Forelimb muscle (tissue), 1 donor: ENCODE data around the gene LRRN2. TPM values are rescaled to one million over a fixed set of nuclear protein-coding genes. Genes with fewer than 3 reads are reported as not detected.

Source experiments
- DNase-seq: peaks from one replicate; pipeline ENCODE4 v3.0.0-alpha.2; 2013; ENCODE audit warnings: low read depth
- polyA plus RNA-seq: library from polyadenylated mRNA; unstranded; fragments of 120-200 nt; gene quantifications from one replicate; pipeline ENCODE4 v1.2.1, GENCODE V29; 2013; ENCODE audit not compliant: insufficient read length

LRRN2 gene
- polyA plus RNA-seq, 1 donor, result 6.8 TPM

DNA sequence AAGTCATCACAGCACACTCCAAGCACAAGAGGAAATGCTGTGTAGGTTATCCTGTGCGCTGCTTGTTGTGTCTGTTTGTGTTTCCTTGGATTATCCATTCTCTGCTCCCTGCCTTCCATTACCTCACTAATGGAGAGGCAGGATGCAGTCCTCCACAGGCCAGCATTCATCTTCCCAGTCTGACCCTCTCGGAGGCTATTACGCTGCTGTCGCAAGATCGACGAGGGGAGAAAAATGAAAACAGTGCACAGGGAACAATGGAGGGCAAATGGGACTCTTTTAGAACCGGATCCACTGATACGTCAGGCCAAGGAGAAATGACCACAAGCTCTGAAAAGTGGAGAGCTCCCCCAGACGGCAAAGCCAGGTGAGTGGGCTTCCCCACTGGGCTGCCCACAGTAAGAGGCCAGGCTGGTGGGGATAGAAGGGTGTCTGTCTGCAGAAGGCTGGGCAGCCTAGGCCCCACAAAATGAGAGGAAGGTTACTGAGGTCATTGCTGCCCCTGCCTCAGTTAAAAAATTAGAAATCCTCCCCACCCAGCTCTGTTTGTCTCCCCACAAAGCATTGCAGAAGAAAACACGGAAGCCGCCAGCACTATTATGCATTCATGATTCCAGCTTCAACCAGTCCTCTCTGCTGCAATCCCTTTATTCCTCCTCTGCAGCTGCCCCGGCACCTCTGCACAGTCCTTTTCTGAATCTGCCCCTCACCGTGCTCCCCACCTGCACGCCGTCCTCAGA lies 21.7 kb downstream of the LRRN2 start:
- no peak for DNase-seq

DNA sequence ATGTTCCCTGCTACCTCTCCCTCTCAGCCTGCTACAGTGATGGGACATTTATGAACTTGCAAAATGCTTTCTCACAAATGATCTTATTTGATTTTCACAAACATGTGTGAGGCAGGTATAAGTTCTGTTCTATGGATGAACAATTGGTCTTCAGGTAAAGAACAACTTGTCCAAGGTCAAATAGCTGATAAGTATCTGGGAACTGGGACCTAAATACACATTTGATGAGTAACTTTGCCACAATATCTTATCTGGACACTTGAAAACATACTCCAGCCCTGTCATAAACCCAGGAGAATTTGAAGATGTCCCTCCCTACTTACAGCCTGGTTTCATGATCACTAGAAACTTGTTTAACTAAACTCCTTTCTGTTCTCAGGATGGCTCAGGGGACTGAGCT lies 23.0 kb downstream of the LRRN2 start:
- DNase-seq, result no peak

DNA sequence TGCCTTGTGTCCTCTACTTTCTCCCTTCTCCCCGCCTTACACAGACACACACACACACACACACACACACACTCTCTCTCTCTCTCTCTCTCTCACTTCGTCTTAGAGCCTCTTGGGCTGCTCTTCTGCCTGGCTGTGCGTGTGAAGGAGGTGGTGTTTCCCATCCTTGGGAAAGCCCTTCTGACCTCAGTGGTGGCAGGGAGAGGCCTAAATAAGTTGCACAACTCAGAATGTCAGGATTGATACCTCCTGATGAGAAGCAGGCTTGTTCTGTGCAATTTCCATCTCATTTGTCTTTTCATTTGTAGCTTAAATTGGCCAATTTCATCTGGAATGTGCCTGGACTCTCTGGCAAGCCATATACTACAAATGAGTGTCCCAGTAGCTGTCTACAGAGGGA lies 25.0 kb downstream of the LRRN2 start:
- DNase-seq, result no peak

DNA sequence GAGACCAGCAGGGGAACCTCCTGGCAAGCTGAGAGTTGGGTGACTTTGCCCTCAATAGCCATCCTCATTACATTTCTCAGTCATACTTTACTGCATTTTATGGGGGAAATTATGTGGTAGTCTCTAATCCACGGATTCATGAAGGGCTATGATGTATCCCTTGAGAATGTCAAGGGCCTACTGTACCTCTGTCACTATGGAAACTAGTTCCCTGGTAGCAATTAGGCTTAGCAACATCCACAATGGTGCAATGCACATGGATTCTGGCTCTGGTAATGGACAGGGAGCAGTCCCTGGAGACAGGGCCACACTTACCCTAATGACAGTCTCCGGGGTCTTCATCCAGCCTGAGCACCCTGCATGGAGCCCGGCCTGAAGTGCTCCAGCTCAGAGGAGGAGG lies 26.5 kb downstream of the LRRN2 start:
- DNase-seq, result no peak

DNA sequence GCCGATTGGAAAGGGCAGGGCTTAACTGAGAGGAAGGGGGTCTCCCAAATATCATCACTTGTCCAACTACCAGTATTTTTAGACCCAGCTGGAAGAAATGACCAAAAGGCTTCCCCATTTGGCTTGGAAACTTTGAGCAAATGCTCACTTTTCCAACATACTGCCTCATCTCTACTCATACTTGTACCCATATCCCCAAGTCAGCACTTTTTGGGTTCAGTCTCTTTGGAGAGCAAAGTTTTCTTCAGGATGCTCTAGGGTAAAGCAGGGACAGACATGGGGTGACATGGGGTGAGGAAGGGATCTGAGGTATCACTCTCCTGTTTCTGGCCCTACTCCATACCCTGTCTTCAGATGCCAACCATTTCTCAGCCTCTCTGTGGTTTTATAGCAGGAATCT lies 27.2 kb downstream of the LRRN2 start:
- DNase-seq, result no peak

DNA sequence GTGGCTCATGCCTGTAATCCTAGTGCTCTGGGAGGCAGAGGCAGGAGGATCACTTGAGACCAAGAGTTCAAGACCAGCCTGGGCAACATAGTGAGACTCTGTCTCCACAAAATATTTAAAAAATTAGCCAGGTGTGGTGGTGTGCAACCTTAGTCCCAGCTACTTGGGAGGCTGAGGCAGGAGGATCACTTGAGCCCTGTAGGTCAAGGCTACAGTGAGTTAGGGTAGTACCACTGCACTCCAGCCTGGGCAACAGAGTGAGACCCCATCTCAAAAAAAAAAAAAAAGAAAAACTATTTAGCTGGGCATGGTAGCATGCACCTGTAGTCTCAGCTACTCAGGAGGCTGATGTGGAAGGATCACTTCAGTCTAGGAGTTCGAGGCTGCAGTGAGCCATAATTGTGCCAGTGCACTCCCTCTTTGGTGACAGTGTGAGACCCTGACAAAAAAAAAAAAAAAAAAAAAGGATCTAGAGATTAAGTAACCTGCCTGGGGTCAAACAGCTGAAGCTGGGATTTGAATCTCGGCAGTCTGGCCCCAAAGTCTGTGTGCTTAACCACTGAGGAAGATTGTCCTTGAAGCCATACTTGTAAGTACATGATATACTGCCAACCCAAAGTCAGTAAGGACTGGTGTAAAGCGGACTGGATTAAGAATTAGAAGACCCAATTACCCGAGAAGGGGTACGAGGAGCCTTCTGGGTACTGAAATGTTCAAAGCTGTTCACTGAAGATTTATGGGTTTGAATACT lies 31.8 kb downstream of the LRRN2 start:
- DNase-seq, result no peak

DNA sequence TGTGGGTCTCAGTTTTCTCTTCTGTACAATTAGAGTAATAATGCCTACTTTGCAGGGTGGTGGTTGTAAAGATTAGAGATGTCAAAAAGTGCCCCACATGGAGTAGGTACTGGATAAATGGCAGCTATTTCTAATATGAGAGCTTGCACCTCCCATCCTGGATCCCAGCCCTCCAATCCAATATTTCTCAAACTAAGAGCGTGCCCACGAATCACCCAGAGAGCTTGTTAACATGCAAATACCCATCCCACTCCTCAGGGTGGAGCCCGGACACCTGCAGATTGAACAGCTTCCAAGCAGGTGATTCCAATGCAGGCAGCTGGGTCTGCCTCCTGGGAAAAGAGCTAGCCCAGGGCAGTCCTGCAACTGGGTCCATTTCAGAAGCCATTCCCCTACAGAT lies 33.0 kb downstream of the LRRN2 start:
- no peak for DNase-seq

DNA sequence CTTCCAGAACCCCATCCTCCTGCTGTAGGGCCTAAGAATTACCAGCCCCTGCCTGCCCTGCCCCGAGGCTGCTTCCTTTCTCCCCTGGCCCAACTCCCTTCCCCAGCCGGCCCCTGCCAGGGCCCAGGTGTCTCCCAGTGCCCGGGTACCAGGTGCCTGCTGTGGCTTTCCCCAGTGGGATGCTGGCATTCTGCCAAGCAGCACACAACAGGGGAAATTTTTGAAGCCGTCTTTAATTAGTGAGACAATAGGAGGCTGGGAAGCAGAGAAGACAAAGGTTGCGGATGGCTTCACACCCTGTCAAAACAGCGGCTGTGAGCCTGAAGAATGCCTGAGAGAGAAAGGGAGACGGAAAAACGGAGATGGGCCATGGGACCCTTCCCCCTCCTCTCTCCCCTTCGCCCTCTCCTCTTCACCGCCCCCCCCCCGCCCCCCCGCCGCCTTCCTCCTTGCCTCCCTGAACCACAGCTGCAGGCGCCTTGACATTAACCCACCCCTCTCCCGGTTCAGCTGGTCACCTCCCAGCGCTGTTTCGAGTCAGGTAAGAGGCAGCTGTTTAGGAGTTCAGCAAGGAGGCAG lies 33.6 kb downstream of the LRRN2 start:
- DNase-seq, result no peak

DNA sequence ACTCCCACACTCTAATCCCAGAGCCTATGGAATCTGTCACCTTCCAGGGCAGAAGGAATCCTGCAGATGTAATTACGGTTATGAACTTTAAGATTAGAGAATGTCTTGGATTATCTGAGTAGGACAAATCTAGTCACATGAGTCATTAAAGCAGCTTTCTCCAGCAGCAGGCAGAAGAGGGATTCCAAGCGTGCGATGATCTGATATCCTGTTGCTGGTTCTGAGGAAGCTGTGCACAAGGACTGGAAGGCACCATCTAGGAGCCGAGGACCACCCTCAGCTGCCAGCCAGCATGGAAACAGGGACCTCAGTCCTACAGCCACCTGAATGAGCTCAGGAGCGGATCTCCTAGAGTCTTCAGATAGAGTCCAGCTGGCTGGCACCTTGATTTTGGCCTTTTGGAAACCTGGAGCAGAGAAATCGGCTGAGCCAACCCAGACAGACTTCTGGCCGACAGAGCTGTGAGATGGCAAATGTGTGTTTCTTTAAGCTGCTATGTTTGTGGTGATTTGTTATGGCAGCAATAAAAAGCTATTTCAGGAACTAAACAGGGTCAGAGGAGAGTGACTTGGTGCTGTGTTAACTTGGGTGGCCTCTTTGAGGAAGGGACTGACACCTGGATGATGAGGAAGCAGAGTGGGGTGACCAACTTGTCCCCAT lies 34.5 kb downstream of the LRRN2 start:
- no peak for DNase-seq

DNA sequence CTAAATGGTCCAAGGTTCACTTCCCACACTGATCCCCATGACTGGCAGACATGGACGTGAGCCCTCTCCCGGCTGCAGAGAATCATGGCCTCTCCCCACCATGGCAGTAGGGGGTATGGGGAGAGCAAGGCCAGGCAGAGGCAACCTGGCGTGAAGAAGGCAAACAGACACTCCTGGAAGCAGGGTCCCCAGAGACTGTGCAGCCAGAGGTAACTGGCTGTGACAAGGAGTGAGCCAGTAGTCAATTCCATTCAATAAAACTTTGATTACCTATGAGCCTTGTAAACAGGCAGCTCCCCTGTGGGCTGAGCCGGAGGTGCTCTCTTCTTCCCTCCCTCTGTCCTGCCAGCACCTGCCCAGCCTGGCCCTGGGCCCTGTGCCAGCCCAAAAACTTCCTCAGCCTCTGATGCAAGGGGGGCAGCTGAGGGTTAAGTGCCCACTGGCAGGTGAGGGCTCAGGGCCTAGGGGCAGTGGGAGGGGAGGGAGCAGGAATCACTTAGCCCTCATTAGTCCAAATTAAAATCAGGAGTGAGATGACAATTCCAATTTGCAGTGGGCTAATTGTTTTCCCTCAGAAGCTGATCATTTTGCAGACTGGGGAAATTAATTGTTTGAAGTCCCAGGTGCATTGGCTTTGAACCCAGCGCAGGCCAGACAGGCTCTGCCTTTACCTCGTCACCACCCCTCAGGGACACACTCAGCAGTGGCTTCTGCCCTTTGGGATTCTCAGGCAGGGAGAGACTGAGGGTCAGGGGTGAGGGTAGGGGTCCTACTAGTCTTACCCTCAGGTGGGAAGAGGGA lies 35.6 kb downstream of the LRRN2 start:
- DNase-seq, result no peak

DNA sequence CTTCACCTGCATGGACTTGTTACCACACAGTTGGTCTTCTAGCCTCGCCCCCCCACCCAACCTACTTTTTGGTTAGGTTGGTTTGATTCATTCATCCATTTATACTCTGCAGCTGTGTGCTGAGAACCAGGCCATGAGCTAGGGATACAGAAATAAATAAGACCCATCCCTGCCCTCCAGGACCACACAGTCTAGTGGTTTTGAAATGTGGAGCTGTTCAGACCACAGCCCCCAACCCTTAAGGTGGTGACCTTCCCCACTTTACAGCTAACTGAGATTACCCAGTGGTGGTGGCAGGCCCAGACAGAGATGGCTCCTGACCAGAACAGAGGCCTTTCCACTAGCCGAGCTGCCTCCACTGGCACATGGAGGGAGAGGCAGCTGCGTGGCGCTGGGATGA lies 37.0 kb downstream of the LRRN2 start:
- DNase-seq, result no peak

DNA sequence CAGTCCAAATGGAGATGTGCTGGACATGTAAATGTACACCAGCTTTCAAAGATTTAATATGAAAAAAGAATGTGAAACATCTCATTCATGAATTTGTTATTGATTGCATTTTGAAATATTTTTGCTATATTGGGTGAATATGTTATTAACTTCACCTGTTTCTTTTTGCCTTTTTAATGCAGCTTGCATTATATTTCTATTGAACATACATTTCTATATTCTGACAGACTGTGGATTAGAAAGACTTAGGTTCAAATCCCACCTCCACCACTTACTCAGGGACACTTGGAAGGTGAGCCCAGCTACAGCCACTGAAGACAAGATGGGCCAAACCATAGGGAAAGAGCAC lies 37.8 kb downstream of the LRRN2 start:
- no peak for DNase-seq

DNA sequence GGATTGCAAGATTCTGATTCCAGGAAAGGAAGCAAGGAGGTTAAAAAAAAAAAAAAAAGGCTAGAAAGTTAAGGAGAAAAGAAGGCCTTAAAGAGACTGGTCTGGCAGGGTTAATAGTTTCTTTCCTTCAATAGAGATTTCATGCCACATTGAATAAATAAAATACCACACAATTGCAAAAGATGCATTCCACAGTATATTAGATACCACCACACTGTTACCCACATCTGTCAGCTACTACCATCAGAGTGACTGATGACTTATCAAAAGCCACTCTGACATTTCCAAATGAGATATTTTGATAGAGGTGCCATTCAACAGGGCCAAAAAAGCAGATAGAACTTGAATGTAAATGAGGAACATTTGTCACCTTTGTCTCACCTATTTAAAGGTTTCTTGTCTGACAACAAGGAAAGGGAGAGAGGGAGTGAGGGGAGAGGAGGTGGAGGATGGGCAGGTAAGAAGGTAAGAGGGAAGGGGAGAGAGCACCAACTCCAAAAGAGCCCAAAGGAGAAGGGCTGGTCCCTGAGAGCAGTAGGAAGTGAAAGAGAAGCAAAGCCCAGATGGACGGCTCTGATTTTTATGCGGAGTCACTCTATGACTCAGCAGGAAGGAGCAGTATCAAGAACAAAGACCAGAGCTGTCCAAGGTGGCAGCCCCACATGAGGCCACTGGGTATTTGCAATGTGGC lies 38.3 kb downstream of the LRRN2 start:
- no peak for DNase-seq

DNA sequence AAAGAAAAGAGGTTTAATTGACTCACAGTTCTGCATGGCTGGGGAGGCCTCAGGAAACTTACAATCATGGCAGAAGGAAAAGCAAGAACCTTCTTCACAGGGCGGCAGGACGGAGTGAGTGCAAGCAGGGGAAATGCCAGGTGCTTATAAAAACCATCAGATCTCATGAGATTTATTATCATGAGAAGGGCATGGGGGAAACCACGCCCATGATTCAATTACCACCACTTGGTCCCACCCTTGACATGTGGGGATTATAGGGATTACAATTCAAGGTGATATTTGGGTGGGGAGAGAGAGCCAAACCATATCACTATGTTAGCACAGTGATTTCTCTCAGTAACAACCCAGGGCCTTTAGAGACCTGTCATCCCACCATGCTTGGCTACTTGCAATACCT lies 39.9 kb downstream of the LRRN2 start:
- DNase-seq, result no peak

DNA sequence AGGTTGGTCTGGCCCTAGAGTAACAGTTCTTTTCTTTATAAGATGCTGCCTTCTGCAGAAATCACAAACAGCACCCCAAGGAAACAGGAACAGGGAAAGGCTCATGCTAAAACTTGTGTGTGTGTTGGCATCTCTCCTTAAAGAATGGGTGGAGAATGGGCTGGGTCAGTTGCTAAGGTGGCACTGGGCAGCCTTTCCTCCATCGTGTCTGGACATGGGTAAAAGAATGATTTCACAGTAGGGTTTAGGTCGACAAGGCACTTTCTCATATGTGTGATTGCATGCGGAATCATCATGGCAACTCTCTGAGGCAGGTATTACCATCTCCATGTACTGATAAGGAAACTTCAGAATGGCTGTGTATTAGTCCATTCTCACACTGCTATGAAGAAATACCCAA lies 40.3 kb downstream of the LRRN2 start:
- DNase-seq, result no peak

DNA sequence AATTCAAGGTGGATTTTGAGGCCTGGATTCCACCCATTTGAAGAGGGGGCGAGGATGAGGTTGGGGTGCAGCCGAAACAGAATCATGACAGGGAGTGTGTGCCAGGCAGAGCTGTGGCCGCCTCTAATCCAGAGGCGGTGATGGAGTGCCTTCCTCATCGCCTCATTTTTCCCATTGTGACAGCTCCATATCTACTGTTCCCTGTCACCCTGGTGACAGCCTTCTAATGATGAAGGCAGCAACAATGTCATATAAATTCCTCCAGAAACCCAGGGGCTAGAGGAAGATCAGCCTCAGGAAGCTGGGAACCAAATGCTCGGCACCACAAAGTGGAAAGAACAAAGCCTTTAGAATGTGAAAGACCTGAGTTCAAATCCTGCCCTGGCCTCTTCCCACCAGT lies 42.0 kb downstream of the LRRN2 start:
- no peak for DNase-seq

DNA sequence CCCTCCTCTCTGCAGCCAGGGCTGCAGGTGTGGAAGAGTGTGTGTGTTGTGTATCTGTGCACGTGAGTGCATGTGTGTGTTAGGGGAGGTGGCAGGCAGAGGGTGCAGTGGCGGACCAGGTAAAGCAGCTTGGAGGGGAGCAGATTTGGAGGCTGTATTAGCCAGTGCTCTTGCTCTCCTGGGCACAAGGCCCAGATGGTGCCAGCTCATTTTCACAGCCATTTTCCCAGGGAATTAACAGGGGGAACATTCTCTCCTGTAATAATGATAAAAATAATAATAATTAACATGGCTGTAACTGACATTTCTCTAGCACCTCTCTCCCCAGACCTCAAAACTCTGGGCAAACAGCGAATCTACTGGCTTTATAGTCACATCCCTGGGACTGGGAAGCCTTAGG lies 43.6 kb downstream of the LRRN2 start:
- no peak for DNase-seq

DNA sequence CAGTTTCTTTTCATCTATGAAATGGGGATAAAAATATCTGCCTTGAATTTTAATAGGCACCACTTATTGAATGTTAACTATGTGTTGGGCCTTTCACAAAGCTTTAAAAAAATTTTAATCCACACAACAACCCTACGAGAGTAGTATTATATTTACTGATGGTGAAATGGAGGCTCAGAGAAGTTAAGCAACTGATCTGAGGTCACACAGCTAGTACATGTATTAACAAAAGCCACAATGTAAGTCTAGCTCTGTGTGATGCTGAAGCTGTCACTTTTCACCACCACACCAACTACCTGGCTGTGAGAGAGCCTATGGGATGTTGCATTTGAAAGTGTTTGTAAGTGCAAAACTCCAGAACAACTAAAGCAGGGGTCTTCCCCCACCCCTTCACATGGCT lies 44.1 kb downstream of the LRRN2 start:
- DNase-seq, result no peak

DNA sequence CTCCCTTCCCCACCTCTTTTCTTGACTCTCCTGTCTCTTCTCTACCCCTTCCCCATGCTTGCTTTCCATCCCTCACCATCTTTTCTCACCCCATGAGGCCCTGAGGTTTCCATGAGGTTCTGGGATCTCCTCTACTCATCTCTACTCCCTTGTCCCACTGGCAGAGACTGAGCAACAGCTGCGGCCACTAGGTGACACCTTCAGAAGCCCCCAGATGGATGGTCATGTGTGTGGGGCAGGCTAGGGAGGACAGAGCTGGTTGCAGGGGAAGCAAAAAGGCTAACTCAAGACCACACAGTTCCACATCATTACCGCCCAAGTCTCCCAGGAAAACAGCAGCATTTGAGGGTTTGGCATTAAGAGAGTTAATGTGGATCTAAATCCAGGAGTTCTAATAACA lies 45.0 kb downstream of the LRRN2 start:
- DNase-seq, result no peak

DNA sequence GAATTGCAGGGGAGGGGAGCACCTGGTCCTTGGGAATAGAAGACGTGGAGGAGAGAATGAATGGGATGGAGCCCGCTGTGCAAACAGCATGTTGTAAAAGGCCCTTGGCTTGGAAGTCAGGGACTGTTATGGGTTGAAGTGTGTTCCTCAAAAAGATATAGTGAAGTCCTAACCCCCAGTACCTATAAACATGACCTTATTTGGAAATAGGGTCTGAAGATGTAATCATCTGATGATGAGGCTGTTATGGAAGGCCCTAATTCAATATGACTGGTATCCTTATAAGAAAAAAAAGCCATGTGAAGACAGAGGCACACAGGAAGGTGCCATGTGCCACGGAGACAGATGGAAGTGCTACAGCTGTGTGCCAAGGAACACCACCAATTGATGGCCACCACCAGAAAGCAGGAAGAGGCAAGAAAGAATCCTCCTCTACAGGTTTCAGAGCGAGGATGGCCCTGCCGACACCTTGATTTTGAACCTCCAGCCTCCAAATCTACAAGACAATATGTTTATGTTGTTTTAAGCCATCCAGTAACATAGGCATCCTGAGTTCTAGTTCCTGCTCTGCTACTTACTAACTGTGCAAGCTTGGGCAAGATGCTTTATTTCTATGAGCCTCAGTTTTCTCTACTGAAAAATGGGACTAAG lies 51.2 kb downstream of the LRRN2 start:
- no peak for DNase-seq

DNA sequence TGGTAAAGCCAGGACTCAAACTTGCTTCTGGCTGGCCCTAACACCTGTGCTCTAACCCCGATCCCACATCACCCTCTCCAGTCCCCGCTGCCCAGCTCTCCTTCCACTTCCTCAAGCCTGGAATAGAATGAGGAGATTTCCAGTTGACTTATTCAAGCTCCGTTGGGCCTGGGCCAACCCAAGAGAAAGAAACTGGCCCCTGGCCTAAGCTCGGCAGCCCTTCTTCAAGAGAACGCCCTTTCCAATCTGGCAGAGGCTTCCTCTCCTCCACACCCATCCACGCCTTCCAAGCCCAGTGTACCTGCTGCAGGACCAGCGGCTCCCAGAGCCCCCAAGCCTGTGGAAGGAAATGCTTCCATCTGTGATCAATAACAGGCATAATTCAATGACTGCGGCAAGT lies 51.9 kb downstream of the LRRN2 start:
- no peak for DNase-seq
